HG03442 (cell line): ENCODE results near the gene NPTX1.

Experiments used
- ATAC-seq: cut with Tn5 transposase; IDR thresholded peaks from one replicate; pipeline ENCODE4 v1.9.1; 2021; ENCODE audit warnings: mild to moderate bottlenecking, moderate library complexity; ENCODE audit not compliant: unreplicated experiment

NPTX1 gene

DNA sequence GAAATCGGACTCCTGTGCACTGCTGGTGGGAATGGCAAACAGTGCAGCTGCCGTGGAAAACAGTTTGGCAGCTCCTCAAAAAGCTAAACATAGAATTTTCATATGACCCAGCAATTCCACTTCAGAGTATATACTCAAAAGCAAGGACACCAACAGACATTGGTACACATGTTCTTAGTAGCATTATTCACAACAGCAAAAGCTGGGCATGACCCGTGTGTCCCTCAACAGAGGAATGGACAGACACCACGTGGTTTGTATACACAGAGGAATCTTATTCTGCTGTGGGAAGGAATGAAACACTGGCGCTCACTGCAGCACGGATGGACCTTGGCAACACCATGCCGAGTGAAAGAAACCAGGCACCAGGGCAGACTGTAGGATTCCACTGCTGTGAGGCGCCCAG, 16.0 kb downstream of the NPTX1 start:
- no peak for ATAC-seq

DNA sequence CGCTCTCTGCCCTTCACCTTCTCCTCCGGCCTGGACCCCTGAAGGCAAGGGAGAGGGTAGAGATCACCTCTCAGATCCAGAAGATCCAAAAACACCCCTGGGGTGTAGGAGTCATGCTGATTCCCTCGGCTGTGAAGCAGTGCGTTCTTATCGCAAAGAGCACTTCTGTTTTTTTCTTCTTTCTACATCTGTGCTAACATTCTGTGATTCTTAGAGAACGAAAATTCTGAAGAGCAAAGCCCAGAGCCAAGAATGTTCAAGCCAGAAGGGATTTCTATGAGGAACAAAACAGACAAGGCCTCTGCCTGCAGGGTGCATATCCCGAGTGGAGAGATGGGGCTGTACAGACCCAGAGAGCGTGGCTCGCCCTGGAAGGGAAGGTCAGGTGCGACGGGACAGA, 17.2 kb downstream of the NPTX1 start:
- no peak for ATAC-seq

DNA sequence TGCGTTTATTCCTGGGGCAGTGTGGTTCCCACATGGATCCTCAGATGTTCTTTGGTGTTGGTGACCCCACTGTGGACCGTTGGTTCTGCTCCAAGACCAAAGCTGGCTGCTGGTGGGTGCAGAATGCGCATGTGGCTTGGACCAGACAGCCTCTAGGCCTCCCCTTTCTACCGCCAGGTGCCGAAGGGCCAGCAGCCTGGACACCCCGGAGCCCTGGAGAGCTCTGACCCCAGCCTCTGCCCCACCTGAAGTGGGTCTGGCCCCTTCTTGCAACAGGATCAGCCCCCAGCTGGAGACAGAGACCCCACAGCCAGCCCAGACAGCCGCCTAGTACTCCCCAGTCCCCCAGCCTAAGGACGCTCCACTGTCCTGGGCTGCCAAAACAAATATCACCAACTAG, 18.4 kb downstream of the NPTX1 start:
- ATAC-seq: no peak

DNA sequence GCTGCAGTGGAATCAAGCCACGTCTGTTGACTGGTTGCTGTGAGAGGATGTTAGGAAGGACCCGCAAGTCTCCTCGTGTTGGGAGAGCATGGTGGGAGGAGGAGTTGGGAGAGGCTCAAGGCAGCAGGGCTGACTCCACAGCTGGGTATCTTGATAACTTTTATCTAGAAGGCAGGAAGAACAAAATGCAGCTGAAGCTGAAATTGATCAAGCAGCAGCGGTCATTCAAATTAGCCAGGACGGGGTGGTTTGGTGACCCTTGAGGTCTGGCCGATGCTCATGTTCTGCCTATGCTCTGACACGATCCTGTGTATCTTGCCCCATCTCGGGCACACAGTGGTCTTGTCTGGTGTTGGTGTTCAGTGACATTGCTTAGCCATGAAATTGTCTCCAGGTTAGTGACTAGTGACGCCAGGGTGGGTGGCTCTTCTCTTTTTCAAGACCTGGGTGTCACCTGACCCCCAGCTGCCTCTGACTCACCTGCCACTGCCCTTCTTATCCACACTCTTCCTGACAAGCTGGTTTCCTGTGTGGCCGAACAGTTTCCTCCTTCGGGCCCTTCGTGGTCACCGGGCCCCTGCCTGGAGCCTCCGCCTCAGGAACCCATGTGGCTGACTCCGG, 19.1 kb downstream of the NPTX1 start:
- ATAC-seq: no peak

DNA sequence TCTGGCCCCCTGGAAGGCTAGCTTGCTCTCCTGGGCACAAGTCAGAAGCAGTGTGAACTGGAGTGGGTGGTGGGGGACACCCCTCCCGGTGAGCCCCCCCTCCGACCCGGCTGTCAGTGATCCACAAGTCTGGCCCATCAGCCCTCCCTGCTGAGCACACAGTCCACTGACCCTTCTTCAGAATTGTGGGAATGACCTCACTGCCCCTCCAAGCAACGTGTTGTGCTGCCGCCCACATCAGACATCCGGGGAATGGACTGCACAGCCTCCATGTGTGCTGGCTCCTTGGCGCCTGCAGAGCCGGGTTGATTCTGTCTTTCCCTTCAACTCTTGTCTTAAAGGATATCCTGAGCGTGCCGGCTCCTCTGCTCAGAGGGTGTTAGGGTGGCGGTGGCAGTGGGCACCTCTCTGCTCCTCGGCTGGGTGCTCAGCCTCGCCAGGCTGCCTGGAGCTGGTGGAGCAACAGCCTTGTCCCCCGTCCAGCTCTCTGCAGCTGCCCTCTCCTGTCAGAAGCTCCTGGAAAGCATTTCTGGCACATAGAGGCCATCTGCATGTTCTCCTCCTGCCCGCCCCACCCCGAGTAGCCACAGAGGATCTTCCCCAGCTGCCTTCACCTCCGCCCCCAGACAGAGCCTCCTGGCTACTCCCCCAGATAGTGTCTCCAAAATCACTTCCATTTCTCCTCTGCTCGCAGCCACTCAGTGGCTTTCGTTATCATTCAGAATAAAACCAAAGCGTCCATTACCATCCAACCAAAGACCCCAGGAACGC, 19.8 kb downstream of the NPTX1 start:
- ATAC-seq: no peak

DNA sequence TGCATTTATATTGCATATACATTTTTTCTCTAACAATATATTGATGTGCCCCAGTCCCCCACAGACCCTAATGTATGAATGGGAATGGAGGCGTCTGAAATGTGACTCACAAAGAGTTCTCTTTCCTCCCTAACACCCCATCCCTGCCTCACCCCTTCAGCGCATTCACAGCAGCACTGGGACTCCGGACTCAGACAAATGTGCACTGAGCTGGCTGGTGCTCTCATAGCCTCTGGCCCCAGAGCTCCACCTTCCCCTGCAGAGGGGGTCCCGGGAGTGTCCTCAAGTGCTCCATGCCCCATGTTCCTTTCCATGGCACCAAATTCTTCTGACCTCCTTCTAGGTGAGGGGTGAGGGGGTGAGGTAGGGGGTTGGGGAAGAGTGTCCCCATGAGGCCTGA, 20.6 kb downstream of the NPTX1 start:
- ATAC-seq: no peak

DNA sequence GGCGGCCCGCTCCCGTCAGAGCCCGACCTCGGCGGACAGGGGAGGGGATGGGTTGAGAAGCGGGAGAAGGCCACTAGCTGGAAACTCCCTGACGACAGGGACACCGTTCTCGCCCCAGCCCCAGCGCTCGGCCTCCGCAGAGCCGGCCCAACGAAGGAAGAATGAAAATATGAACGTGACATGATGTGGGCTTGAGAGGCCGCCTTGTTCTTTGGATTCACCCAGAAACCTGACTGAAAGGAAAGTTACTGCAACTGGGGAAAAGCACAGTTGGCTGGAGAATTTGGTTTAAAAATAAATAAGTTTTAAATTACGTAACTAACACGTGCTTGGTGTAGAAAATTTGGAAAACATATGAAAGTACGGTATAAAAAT, 21.1 kb downstream of the NPTX1 start:
- ATAC-seq: no peak

DNA sequence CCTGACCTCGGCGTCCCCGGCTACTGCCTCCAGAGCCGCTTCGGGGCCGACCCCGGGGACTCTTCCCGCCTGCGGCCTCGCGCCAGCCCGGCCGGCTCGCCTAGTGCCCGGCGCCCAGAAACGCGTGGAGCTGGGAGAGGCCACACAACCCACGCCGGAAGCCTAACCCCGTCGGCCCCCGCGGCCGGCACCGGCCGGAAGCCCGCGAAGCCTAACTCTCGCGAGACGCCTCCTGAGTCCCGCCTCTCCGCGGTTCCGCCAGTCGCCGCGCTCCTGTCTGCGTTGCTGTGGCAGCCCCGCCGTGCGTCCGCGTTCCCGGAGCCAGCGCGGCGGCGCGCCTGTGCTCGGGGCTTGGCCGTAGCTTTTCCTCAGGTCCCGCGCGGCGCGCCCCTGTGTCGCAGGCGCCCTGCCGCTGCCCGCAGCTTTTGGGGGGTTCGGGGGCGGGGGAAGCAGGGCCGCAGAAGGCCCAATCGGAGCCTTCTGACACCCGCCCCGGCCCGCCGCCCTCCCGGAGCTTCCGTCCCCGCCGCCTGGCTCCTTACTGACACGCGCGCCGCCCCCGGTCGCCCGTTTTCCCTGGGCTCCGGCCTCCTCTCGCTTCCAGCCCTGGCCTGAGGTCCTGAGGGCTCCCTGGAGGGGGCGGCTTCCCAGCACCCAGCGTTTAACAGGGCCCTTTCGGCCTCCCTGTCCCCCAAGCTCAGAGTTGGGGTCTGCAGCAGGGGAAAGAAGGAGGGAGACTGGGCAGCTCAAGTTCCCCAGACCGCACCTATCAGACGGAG, 21.7 kb downstream of the NPTX1 start:
- peak; percentile 92 for ATAC-seq

DNA sequence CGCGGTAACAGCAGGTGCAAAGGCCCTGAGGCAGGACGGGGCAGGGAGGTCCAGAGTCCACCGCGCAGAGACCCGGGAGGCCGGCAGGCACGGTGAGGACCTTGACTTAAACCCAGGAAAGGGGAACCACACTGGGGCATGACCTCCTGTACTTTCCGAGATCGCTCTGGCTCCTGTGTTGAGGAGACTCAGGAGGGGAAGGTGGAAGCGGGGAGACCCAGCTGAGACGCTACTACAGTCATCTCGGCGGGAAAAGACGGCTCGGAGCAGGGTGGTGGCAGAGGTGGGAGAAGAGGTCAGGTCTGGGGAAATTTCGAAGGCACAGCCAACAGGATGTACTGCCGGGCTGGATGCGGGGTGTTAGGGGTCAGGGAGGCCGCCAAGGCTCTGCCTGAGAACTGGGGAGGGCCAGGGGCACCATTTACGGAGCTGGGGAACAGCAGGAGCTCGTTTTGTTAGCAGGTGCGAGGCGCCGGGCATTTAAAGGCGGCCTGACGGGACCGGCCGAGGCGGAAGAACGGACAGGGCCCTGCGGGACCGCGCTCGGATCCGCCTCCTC, 22.3 kb downstream of the NPTX1 start:
- no peak for ATAC-seq

DNA sequence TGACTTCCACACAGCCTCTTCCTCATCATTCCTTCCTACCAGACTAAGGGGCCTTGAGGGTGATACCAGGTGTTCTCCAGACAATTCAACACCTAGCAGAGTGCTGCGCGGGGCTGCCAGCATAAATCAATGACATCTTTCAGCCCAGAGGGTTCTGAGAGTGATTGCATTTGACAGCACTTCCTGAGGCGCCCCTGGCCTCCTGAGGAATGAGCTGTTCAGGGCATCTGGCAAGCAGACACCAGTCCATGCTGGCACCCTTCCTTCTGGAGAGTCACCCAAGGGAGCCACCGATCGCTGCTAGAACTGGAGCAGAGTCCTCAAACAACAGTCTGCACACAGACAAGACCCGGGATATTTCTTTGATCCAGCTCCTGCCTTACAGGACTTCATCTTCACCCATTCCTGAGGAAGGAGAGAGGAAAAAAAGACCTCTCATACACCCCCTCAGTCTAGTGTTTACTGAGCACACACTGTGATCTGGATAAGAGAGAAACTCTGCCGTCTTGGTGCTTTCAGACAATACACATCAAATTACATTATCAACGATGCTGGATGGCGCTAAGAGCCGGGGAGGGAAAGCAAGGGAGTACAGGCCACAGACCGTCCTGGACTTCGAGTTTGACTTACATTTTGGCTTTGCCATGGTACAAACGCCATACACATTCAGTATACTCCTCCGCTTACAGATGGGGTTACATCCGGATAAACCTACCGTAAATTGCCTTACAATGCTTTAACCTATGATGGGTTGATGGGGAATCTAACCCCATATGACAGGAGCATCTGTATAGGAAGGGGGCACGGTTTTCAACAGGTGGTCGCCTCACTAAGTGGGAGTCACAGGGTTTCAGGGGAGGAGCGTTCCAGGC, 23.0 kb downstream of the NPTX1 start:
- no peak for ATAC-seq

DNA sequence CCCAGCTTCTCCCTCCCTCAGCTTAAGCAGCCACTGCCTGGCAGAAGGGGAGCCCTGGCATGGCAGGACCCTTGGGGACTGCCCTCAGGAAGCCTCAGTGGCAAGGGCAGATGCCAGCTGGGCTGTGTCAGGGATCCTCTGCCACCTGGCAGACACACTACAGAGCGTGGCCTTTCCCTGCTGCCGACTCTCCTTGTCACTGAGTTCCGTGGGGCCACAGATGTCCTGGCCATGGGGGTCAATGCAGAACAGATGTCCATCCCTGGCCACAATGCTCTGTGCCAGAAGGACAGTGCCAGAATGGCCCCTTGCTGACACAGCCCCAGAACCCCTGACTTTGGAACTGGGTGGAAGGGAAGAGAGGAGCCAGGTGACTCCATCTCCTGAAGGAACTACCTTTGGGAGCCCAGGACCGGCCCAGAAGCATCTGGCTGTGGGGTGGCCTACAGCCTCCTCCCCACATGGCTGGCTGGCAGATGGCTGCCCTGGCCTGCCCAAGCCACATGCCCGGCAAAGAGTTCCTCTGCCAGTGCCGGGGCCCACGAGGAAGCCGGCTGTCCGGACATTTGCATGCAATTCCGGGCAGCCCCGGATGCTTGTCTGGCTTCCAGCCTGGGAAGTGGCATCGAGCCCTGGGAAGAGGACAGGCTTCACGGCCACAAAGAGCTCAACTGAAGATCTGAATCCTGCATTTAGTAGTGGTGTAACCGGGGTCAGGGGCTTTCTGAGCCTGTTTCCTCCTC, 24.1 kb downstream of the NPTX1 start:
- no peak for ATAC-seq

DNA sequence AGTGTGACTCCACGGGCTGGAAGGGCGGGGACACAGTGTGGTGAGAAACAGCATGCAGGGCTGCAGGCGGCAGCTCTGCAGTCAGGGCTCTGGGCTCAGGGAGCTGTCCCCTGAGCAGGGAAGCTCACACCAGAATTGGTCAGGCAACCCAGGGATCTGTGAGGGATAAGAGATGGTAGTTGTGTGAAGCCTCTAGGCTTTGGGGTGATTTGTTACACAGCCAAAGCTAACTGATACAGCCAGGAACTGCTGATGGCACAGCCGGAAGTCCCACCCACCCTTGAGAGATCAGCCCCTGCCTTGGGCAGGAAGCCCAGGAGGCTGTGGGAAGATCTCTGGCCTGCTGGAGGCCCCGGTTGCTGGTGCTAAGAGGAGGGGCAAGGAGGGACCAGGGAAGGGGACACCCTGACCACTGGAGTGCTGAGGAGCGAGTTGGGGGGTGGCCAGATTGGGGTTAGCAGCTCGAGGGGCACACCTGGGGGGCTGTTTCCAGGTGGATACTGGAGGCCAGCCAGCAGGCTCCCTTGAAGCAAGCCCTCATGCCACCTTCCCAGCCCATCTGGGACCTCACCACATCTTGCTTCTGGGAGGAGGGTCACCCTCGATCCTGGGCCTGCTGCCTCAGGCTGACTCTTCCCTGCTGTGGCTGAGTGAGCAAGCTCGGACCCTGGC, 25.2 kb downstream of the NPTX1 start:
- no peak for ATAC-seq

DNA sequence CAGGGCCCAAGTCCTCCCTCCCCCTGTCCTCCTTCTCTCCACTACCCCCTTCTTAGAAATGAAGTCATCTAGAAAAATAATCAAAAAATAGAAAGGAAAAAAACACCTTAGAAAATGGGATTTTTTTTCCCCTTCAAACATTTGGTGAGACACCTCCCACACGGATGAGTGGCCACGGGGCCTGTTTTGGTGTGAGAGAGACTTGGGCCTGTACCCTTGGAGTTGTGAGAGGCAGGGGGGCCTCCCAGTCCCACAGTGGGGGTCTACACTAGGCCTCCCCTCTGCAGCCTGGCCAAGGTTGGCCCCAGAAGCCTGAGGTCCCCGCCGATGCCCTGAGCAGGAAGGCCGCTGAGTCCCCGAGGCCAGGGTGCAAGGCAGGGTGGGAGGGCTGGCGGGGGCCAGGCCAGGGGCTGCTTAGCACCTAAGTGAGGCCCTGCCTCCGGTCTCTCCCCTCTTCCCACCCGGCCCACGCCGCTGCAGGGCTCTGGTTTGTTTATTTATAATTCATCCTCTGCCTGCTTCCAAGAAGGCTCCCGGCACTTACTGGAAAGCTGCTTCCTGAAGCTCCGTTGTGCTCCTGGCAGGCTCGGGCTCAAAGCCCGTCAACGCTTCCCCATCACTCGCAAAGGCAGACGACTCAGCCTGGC, 26.4 kb downstream of the NPTX1 start:
- ATAC-seq: no peak

DNA sequence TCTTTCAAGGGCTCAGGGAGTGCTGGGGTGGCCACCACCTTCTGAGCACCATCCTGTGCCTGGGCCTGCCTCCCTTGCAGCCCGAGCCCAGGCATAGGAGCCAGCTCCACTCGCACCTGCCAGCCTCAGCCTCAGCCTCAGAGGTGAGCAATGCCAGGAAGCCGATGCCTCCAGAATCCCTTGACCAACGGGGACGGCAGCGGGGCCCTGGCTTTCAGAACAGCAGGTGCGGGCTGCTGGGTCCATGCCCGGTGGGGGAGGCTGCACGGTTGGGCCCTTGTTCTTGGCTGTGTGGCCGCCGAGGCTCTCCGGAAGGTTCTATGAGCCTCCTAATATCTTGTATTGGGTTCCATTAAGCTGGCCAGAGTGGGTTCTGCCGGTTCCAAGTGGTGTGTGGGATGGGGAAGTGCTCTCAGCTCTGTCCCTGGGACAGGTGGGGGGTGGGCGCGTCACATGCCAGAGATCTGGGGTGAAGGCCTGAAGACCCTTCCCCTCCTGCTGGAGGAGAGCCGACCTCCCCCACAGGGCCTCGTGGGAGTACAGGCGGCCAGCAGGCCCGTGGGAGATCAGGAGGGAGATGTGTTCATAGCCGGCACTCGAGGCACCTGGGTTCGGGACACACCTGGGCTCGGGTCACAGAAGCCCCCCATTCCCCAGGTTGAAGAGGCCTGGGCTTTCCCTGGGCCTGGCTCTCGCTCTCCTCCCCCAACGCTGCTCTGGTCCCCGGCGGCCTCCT, 27.0 kb downstream of the NPTX1 start:
- ATAC-seq: no peak

DNA sequence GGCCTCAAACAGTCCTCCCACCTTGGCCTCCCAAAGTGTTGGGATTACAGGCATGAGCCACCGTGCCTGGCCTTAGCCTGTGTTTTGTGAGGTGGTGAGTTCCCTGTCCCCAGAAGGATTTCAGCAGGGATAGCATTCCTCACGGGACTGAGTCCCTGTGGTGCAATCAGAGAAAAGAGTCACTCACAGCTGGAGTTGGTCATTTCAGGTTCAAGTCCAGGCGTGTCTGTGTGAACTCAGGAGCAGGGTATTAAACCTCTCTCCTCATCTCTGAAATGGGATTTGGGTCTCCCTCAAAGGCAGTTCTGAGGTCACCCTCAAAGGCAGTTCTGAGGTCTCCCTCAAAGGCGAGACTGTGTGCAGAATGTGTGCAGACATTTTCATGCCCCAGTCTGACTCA, 28.6 kb downstream of the NPTX1 start:
- no peak for ATAC-seq

DNA sequence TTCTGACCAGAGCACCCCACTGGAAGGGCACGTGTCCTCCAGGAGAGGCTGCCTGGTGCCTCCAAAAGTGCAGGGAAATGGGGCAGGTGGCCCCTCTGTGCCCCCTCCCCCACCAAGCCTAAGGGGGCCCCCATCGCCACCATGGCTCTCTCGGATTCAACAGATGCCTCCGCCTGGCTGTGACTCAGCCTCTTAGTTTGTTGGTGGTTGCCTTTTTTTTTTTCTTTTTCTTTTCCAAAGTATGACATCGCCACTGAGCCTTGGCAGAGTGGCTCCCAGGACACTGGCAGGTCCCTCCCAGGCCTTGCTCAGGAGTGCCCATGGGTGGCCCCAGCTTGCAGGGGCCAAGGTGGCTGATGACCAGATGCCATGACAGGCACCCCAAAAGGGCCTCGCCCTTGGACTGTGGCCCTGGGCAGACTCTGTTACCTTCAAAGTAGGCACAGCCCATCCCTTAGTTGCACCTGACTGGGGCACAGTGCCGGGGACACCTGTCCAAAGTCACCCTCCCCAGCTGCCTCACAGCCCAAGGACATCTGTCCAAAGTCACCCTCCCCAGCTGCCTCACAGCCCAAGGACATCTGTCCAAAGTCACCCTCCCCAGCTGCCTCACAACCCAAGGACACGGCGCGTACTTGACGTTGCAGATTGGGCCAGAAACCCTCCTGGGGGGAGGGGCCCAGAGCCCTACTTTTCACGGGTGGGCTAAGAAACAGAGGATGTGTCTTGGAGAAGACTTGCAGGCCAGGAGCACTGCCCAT, 29.6 kb downstream of the NPTX1 start:
- no peak for ATAC-seq

DNA sequence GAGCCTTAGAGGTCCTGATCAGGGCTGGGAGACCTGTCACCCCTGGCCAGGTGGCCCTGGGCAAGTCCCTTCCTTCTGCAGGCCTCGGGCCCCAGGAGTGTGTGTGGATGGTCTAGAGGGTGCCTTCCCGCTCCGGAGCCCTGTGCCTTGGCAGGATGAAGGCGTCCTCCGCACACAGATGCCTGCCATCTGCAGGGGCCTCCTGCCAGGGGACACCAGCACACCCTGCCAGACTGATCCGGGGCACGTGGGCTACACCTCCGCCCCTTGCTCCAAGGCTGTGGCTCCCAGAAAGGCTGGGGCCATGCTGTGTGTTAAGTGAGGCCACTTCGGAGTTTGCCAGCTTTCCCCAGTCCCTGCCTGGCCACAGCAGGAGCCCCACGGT, 30.7 kb downstream of the NPTX1 start:
- no peak for ATAC-seq
